ENCODE data around the gene PRR36. TPM values are rescaled to one million over a fixed set of nuclear protein-coding genes. Genes with fewer than 3 reads are reported as not detected.

The PRR36 gene
- total and polyA plus RNA-seq, 12 donors, result 0.01 to 0.07 (median 0.05) TPM; not detected in 9

- intact Hi-C loops (cut with DNase I), result no loop called here
- H3K9me3 ChIP-seq, result no peaks in the 10 kb centered on the region
- H3K27ac ChIP-seq, result no peak overlapping the region
- TF ChIP-seq CTCF (IDR thresholded peaks at IDR 0.05), result no peak
- no peaks in the 10 kb centered on the region for H3K36me3 ChIP-seq
- peak overlapping the region in 8 of 10 donors; percentile 30 to 51 (median 44) for H3K4me3 ChIP-seq
- DNase-seq, result no peak
- H3K4me1 ChIP-seq, result peaks cover 0 to 8% (median 3%) of the 10 kb centered on the region in 9 donors
- WGBS, 2 donors, result 73 to 76% methylated on average over 8 of the region's 8 CpGs
- peaks cover 0 to 41% (median 34%) of the 10 kb centered on the region in 7 donors for H3K27me3 ChIP-seq
- no peak for ATAC-seq
These were observed 14.6 kb upstream of the PRR36 start for GRCh38 chr19:7888826-7889217.

- Histone ChIP-seq H3K27me3 (peaks cover 0 to 38% (median 29%) of the 10 kb centered on the region in 7 donors), H3K27ac (no peak within 1 kb of the TSS), H3K4me3 (peak within 1 kb of the TSS in 9 of 10 donors; percentile 19 to 51 (median 43)), H3K36me3 (no peaks in the 10 kb centered on the region), H3K9me3 (no peaks in the 10 kb centered on the region), H3K4me1 (peaks cover 0 to 8% (median 3%) of the 10 kb centered on the region in 9 donors)
- TF ChIP-seq CTCF (IDR thresholded peaks at IDR 0.05), result no peak
- intact Hi-C loops (cut with DNase I), result no loop called here
- DNase-seq (no peak), ATAC-seq (peak; percentile 56 to 92 (median 69))
- WGBS, 2 donors, result 9% methylated on average over 53 of the region's 53 CpGs
These were observed 14.1 kb upstream of the PRR36 start, which contains the start of gene LRRC8E for GRCh38 chr19:7888145-7888825. Gene LRRC8E (plus strand): TSS chr19:7888510. CDS start chr19:7895604, 7,094 bp downstream.

GRCh38 chr19:7887408-7888144, 13.4 kb upstream of the PRR36 start:
- DNase-seq (no peak), ATAC-seq (no peak)
- TF ChIP-seq CTCF (IDR thresholded peaks at IDR 0.05), result no peak
- peaks cover 0 to 32% (median 27%) of the 10 kb centered on the region in 7 donors for H3K27me3 ChIP-seq
- intact Hi-C loops (cut with DNase I), result no loop called here
- WGBS, 2 donors, result 81 to 85% methylated on average over 16 of the region's 16 CpGs
- H3K9me3 ChIP-seq, result no peaks in the 10 kb centered on the region
- H3K27ac ChIP-seq, result no peak overlapping the region
- peak overlapping the region in 2 of 10 donors; percentile 30 to 47 for H3K4me3 ChIP-seq
- no peaks in the 10 kb centered on the region for H3K36me3 ChIP-seq
- peaks cover 0 to 8% (median 3%) of the 10 kb centered on the region in 9 donors for H3K4me1 ChIP-seq

GRCh38 chr19:7885818-7886217, 11.6 kb upstream of the PRR36 start:
- H3K27me3 ChIP-seq, result peaks cover 0 to 32% (median 24%) of the 10 kb centered on the region in 7 donors
- no peaks in the 10 kb centered on the region for H3K36me3 ChIP-seq
- no peak for TF ChIP-seq CTCF (IDR thresholded peaks at IDR 0.05)
- intact Hi-C loops (cut with DNase I), result no loop called here
- WGBS, 2 donors, result 89 to 93% methylated on average over 8 of the region's 8 CpGs
- peaks cover 0 to 8% (median 3%) of the 10 kb centered on the region in 9 donors for H3K4me1 ChIP-seq
- no peak for ATAC-seq
- no peak overlapping the region for H3K4me3 ChIP-seq
- no peak overlapping the region for H3K27ac ChIP-seq
- H3K9me3 ChIP-seq, result no peaks in the 10 kb centered on the region
- no peak for DNase-seq
